GM21825 (cell line): ENCODE data around the gene GJB5.

Source experiments
- ATAC-seq: cut with Tn5 transposase; IDR thresholded peaks from one replicate; pipeline ENCODE4 v1.9.1; 2021; ENCODE audit warnings: mild to moderate bottlenecking, moderate library complexity; ENCODE audit not compliant: unreplicated experiment

Gene GJB5

GRCh38 chr1:34744851-34745250 is 10.0 kb upstream of the GJB5 start:
- no peak for ATAC-seq

GRCh38 chr1:34745666-34746065 is 9.2 kb upstream of the GJB5 start:
- no peak for ATAC-seq

GRCh38 chr1:34746101-34746500 is 8.7 kb upstream of the GJB5 start:
- no peak for ATAC-seq

- ATAC-seq = no peak
Observed at GRCh38 chr1:34746785-34747637, 7.8 kb upstream of the GJB5 start.

GRCh38 chr1:34747638-34747941 is 7.3 kb upstream of the GJB5 start:
- ATAC-seq = no peak

- no peak for ATAC-seq
Observed at GRCh38 chr1:34749992-34750391, 4.9 kb upstream of the GJB5 start.

GRCh38 chr1:34750610-34751009 is 4.2 kb upstream of the GJB5 start:
- ATAC-seq = no peak

- no peak for ATAC-seq
Observed at GRCh38 chr1:34753163-34753562, 1.7 kb upstream of the GJB5 start.

GRCh38 chr1:34755961-34756360 is 1.1 kb downstream of the GJB5 start:
- ATAC-seq = no peak

GRCh38 chr1:34757386-34757785 is 2.5 kb downstream of the GJB5 start:
- no peak for ATAC-seq

- ATAC-seq = no peak
Observed at GRCh38 chr1:34758751-34759150, 3.9 kb downstream of the GJB5 start.

- no peak for ATAC-seq
Observed at GRCh38 chr1:34759503-34760357, 4.9 kb downstream of the GJB5 start, which contains the start of gene GJB4. GJB4 (plus strand) TSS chr1:34759740; CDS start chr1:34761255, 1,515 bp downstream.

- no peak for ATAC-seq
Observed at GRCh38 chr1:34761176-34761761, 6.4 kb downstream of the GJB5 start.

- ATAC-seq = no peak
Observed at GRCh38 chr1:34761776-34762307, 7.0 kb downstream of the GJB5 start.

GRCh38 chr1:34762474-34763141 is 7.8 kb downstream of the GJB5 start:
- ATAC-seq = no peak

GRCh38 chr1:34763142-34763781 is 8.4 kb downstream of the GJB5 start:
- ATAC-seq = no peak

- no peak for ATAC-seq
Observed at GRCh38 chr1:34768856-34769255, 14.0 kb downstream of the GJB5 start.

- ATAC-seq = no peak
Observed at GRCh38 chr1:34770891-34771504, 16.2 kb downstream of the GJB5 start.

GRCh38 chr1:34771573-34772371 is 16.9 kb downstream of the GJB5 start:
- no peak for ATAC-seq
